Skeletal muscle cell (primary cell): ENCODE results near the gene MXRA8.
"Not testable (repeated sequence)": the region's sequence is repeated elsewhere in the genome, so short reads cannot be mapped to it uniquely, and the experiment has no call there.

Experiments
- DNase-seq: peaks from one replicate; pipeline ENCODE4 v3.0.0-alpha.2; 2010; ENCODE audit warnings: low read depth
- H3K4me3 ChIP-seq: 2 replicates; pipeline ENCODE4 v1.5.1; 2011; ENCODE audit warnings: low read depth, mild to moderate bottlenecking, control low read depth, low read length, moderate library complexity

Gene MXRA8

GRCh38 chr1:1393428-1393827 is 35.1 kb upstream of the MXRA8 start:
- H3K4me3 ChIP-seq, result no peak overlapping the region
- DNase-seq, result no peak

GRCh38 chr1:1393014-1393413 is 34.7 kb upstream of the MXRA8 start:
- H3K4me3 ChIP-seq, result no peak overlapping the region
- DNase-seq, result no peak

GRCh38 chr1:1391225-1391624 is 32.9 kb upstream of the MXRA8 start:
- H3K4me3 ChIP-seq, result no peak overlapping the region
- DNase-seq, result no peak

GRCh38 chr1:1390675-1391074 is 32.3 kb upstream of the MXRA8 start:
- DNase-seq, result no peak
- no peak overlapping the region for H3K4me3 ChIP-seq

- H3K4me3 ChIP-seq, result no peak overlapping the region
Observed at GRCh38 chr1:1388078-1388472, 29.7 kb upstream of the MXRA8 start.

GRCh38 chr1:1387098-1388077 is 29.0 kb upstream of the MXRA8 start:
- H3K4me3 ChIP-seq, result no peak overlapping the region
- DNase-seq, result no peak

More at GRCh38 chr1:1388078-1388472, 29.7 kb upstream of the MXRA8 start:
- DNase-seq, result no peak

- DNase-seq, result no peak
- H3K4me3 ChIP-seq, result no peak overlapping the region
Observed at GRCh38 chr1:1385931-1386330, 27.6 kb upstream of the MXRA8 start.

- DNase-seq, H3K4me3 ChIP-seq: not testable (repeated sequence)
Observed at GRCh38 chr1:1385339-1385738, 27.0 kb upstream of the MXRA8 start.

- no peak for DNase-seq
- no peak overlapping the region for H3K4me3 ChIP-seq
Observed at GRCh38 chr1:1381294-1381693, 22.9 kb upstream of the MXRA8 start.

- no peak overlapping the region for H3K4me3 ChIP-seq
- DNase-seq, result no peak
Observed at GRCh38 chr1:1380860-1381259, 22.5 kb upstream of the MXRA8 start.

- no peak for DNase-seq
- H3K4me3 ChIP-seq, result no peak overlapping the region
Observed at GRCh38 chr1:1377540-1378205, 19.3 kb upstream of the MXRA8 start.

GRCh38 chr1:1376551-1377226 is 18.3 kb upstream of the MXRA8 start:
- no peak for DNase-seq
- no peak overlapping the region for H3K4me3 ChIP-seq

- DNase-seq, result peak; percentile 99
- peak within 1 kb of the TSS; percentile 94 for H3K4me3 ChIP-seq
Observed at GRCh38 chr1:1374929-1375662, 16.7 kb upstream of the MXRA8 start, which contains the start of gene AURKAIP1. TSS of gene AURKAIP1 (minus strand) at chr1:1375207. CDS start at chr1:1374756, 451 bp downstream.

GRCh38 chr1:1374589-1374928 is 16.2 kb upstream of the MXRA8 start:
- peak overlapping the region; percentile 94 for H3K4me3 ChIP-seq
- no peak for DNase-seq

- no peak for DNase-seq
- peak overlapping the region; percentile 94 for H3K4me3 ChIP-seq
Observed at GRCh38 chr1:1373815-1374588, 15.6 kb upstream of the MXRA8 start.

- no peak overlapping the region for H3K4me3 ChIP-seq
Observed at GRCh38 chr1:1373051-1373814, 14.9 kb upstream of the MXRA8 start.

GRCh38 chr1:1371746-1372711 is 13.7 kb upstream of the MXRA8 start:
- DNase-seq, result no peak
- no peak overlapping the region for H3K4me3 ChIP-seq

More at GRCh38 chr1:1373051-1373814, 14.9 kb upstream of the MXRA8 start:
- no peak for DNase-seq
